OCI-LY7 (cell line): ENCODE measurements around the gene VEPH1.

Source experiments
- EZH2phosphoT487 ChIP-seq: fragments of 200-600 bp; sonication (generic); IDR thresholded peaks from 2 replicates; pipeline ENCODE4 v1.6.1; 2018; ENCODE audit warnings: low read depth, borderline replicate concordance, mild to moderate bottlenecking, mixed run types, antibody characterized with exemption, low read length, moderate library complexity, mixed read lengths
- TF ChIP-seq, protein P1 (sequence below): fragments of 200-600 bp; sonication (generic); conservative IDR thresholded peaks from 2 replicates; pipeline ENCODE4 v1.5.1; 2014; ENCODE audit warnings: mild to moderate bottlenecking, antibody characterized with exemption, low read length, moderate library complexity, mixed read lengths

DNA sequence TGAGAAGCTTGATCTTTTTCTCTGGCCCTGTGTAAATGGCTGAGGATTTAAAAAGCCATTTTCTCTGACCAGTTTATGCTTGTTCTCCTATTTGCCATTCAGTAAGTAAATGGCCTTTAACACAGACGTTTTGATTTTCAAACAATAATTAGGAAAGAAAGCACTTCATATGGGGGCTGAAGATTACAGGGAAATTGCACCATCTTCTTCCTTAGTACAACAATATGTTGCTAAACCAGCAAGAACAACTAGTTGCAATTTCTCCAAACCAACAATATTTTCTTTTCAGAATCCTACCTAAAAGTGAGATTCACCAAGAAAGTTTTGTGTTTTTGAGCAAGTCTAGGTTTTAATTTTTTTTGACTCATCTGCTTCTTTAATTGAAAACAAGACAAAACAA is 262.8 kb downstream of the VEPH1 start:
- TF ChIP-seq, protein P1, sequence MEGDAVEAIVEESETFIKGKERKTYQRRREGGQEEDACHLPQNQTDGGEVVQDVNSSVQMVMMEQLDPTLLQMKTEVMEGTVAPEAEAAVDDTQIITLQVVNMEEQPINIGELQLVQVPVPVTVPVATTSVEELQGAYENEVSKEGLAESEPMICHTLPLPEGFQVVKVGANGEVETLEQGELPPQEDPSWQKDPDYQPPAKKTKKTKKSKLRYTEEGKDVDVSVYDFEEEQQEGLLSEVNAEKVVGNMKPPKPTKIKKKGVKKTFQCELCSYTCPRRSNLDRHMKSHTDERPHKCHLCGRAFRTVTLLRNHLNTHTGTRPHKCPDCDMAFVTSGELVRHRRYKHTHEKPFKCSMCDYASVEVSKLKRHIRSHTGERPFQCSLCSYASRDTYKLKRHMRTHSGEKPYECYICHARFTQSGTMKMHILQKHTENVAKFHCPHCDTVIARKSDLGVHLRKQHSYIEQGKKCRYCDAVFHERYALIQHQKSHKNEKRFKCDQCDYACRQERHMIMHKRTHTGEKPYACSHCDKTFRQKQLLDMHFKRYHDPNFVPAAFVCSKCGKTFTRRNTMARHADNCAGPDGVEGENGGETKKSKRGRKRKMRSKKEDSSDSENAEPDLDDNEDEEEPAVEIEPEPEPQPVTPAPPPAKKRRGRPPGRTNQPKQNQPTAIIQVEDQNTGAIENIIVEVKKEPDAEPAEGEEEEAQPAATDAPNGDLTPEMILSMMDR, result no peak
- TF ChIP-seq EZH2phosphoT487, result no peak
